ENCODE measurements around the gene P2RY12.
"Not testable (repeated sequence)": the region's sequence is repeated elsewhere in the genome, so short reads cannot be mapped to it uniquely, and the experiment has no call there.

P2RY12 gene

GRCh38 chr3:151392191-151392590, 7.6 kb upstream of the P2RY12 start:
- not testable (repeated sequence) for DNase-seq

- DNase-seq, result no peak
These were observed 7.2 kb upstream of the P2RY12 start for GRCh38 chr3:151391720-151392119.

GRCh38 chr3:151387842-151388241, 3.3 kb upstream of the P2RY12 start:
- no peak for DNase-seq

- no peak for DNase-seq
These were observed 2.9 kb upstream of the P2RY12 start for GRCh38 chr3:151387432-151387831.

GRCh38 chr3:151386056-151386455, 1.5 kb upstream of the P2RY12 start:
- DNase-seq, result no peak

- DNase-seq, result no peak
These were observed 597 bp downstream of the P2RY12 start for GRCh38 chr3:151383956-151384355.

- DNase-seq, result no peak
These were observed 1.4 kb downstream of the P2RY12 start for GRCh38 chr3:151383111-151383510.

GRCh38 chr3:151382671-151383070, 1.9 kb downstream of the P2RY12 start:
- DNase-seq, result no peak

GRCh38 chr3:151379083-151379734, 5.3 kb downstream of the P2RY12 start:
- no peak for DNase-seq

- no peak for DNase-seq
These were observed 6.7 kb downstream of the P2RY12 start for GRCh38 chr3:151377768-151378385.

- DNase-seq, result no peak
These were observed 12.3 kb downstream of the P2RY12 start for GRCh38 chr3:151372063-151372820.

GRCh38 chr3:151371526-151371925, 13.0 kb downstream of the P2RY12 start:
- DNase-seq, result no peak

GRCh38 chr3:151367448-151367847, 17.1 kb downstream of the P2RY12 start:
- DNase-seq, result no peak

- no peak for DNase-seq
These were observed 17.6 kb downstream of the P2RY12 start for GRCh38 chr3:151366993-151367392.

GRCh38 chr3:151362751-151363174, 21.8 kb downstream of the P2RY12 start:
- no peak for DNase-seq

- no peak for DNase-seq
These were observed 27.1 kb downstream of the P2RY12 start for GRCh38 chr3:151357463-151357850.

- DNase-seq, result no peak
These were observed 27.6 kb downstream of the P2RY12 start for GRCh38 chr3:151356794-151357462.

- no peak for DNase-seq
These were observed 32.9 kb downstream of the P2RY12 start for GRCh38 chr3:151351648-151352047.

- DNase-seq, result no peak
These were observed 33.3 kb downstream of the P2RY12 start for GRCh38 chr3:151351219-151351618.

- no peak for DNase-seq
These were observed 33.9 kb downstream of the P2RY12 start for GRCh38 chr3:151350656-151351055.

- DNase-seq, result no peak
These were observed 37.1 kb downstream of the P2RY12 start for GRCh38 chr3:151347432-151347831.

GRCh38 chr3:151346292-151346691, 38.3 kb downstream of the P2RY12 start:
- DNase-seq, result no peak

- no peak for DNase-seq
These were observed 38.7 kb downstream of the P2RY12 start for GRCh38 chr3:151345859-151346258.

GRCh38 chr3:151331696-151332095, 52.9 kb downstream of the P2RY12 start:
- no peak for DNase-seq
